GM21528 (cell line): Measurements from ENCODE around the gene ARHGEF3.

Source experiments
- ATAC-seq: cut with Tn5 transposase; IDR thresholded peaks from one replicate; pipeline ENCODE4 v1.9.1; 2021; ENCODE audit warnings: mild to moderate bottlenecking, moderate library complexity; ENCODE audit not compliant: unreplicated experiment, low FRiP score

The ARHGEF3 gene

GRCh38 chr3:56799251-56799882 lies 2.4 kb downstream of the ARHGEF3 start:
- no peak for ATAC-seq

- ATAC-seq = no peak
Measured at GRCh38 chr3:56796996-56797395, 4.8 kb downstream of the ARHGEF3 start.

GRCh38 chr3:56796202-56796601 lies 5.5 kb downstream of the ARHGEF3 start:
- ATAC-seq = no peak

- ATAC-seq = no peak
Measured at GRCh38 chr3:56795829-56796185, 5.9 kb downstream of the ARHGEF3 start.

- ATAC-seq = no peak
Measured at GRCh38 chr3:56795097-56795828, 6.5 kb downstream of the ARHGEF3 start.

- no peak for ATAC-seq
Measured at GRCh38 chr3:56792193-56792592, 9.6 kb downstream of the ARHGEF3 start.

- ATAC-seq = no peak
Measured at GRCh38 chr3:56790016-56790821, 11.5 kb downstream of the ARHGEF3 start.

GRCh38 chr3:56789076-56789475 lies 12.7 kb downstream of the ARHGEF3 start:
- no peak for ATAC-seq

GRCh38 chr3:56788521-56788920 lies 13.2 kb downstream of the ARHGEF3 start:
- ATAC-seq = no peak

GRCh38 chr3:56787784-56788256 lies 13.9 kb downstream of the ARHGEF3 start:
- ATAC-seq = no peak

GRCh38 chr3:56787258-56787775 lies 14.4 kb downstream of the ARHGEF3 start:
- ATAC-seq = no peak

- ATAC-seq = no peak
Measured at GRCh38 chr3:56785499-56785898, 16.2 kb downstream of the ARHGEF3 start.

- ATAC-seq = no peak
Measured at GRCh38 chr3:56784448-56785001, 17.2 kb downstream of the ARHGEF3 start.

GRCh38 chr3:56783644-56784447 lies 17.9 kb downstream of the ARHGEF3 start:
- ATAC-seq = peak; percentile 96

GRCh38 chr3:56782906-56783305 lies 18.8 kb downstream of the ARHGEF3 start:
- ATAC-seq = no peak

GRCh38 chr3:56782215-56782614 lies 19.5 kb downstream of the ARHGEF3 start:
- no peak for ATAC-seq

GRCh38 chr3:56781762-56782161 lies 20.0 kb downstream of the ARHGEF3 start:
- ATAC-seq = no peak

- no peak for ATAC-seq
Measured at GRCh38 chr3:56780936-56781335, 20.8 kb downstream of the ARHGEF3 start.

GRCh38 chr3:56778893-56779292 lies 22.9 kb downstream of the ARHGEF3 start:
- ATAC-seq = no peak

- no peak for ATAC-seq
Measured at GRCh38 chr3:56776556-56776950, 25.2 kb downstream of the ARHGEF3 start.
